HFF-Myc (cell line): Measurements from ENCODE around the gene SNX30.
A peak's percentile ranks its signal among the peaks of the same experiment; 100 is the strongest.

ENCODE experiments used
- DNase-seq: peaks from one replicate; pipeline ENCODE4 v3.0.0-alpha.2; 2011; ENCODE audit warnings: low read depth; ENCODE audit errors: extremely low read depth
- H3K4me3 ChIP-seq: replicated peaks from 2 replicates; pipeline ENCODE4 v1.5.1; 2011; ENCODE audit warnings: low read depth, mild to moderate bottlenecking, control low read depth, low read length
- TF ChIP-seq, protein P1 (sequence below): IDR thresholded peaks from 2 replicates; pipeline ENCODE4 v1.5.1; 2012; ENCODE audit warnings: mild to moderate bottlenecking, low read depth, low read length, control low read depth; ENCODE audit errors: missing control alignments

Gene SNX30

GRCh38 chr9:112815868-112816267 is 65.3 kb downstream of the SNX30 start:
- TF ChIP-seq, protein P1, sequence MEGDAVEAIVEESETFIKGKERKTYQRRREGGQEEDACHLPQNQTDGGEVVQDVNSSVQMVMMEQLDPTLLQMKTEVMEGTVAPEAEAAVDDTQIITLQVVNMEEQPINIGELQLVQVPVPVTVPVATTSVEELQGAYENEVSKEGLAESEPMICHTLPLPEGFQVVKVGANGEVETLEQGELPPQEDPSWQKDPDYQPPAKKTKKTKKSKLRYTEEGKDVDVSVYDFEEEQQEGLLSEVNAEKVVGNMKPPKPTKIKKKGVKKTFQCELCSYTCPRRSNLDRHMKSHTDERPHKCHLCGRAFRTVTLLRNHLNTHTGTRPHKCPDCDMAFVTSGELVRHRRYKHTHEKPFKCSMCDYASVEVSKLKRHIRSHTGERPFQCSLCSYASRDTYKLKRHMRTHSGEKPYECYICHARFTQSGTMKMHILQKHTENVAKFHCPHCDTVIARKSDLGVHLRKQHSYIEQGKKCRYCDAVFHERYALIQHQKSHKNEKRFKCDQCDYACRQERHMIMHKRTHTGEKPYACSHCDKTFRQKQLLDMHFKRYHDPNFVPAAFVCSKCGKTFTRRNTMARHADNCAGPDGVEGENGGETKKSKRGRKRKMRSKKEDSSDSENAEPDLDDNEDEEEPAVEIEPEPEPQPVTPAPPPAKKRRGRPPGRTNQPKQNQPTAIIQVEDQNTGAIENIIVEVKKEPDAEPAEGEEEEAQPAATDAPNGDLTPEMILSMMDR, result no peak
- DNase-seq, result no peak
- H3K4me3 ChIP-seq, result no peak overlapping the region

GRCh38 chr9:112817860-112818203 is 67.3 kb downstream of the SNX30 start:
- TF ChIP-seq, protein P1, result no peak
- H3K4me3 ChIP-seq, result no peak overlapping the region
- no peak for DNase-seq

GRCh38 chr9:112819635-112820496 is 69.3 kb downstream of the SNX30 start:
- TF ChIP-seq, protein P1, result peak; percentile 68
- no peak overlapping the region for H3K4me3 ChIP-seq
- DNase-seq, result peak; percentile 46

DNA sequence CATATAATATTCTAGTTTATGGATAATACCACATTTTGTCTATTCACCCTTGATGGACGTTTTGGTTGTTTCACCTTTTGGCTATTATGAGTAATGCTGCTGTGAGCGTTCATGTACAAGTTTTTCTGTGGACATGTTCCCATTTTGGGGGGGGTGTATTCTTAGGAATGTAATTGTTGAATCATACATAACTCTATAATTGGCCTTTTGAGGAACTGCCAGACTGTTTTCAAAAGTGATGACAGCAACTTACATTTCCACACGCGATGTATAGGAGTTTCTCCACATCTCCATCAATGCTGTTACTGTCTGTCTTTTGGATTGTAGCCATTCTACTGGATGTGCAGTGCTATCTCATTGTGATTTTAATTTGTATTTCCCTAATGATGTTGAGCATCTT is 70.3 kb downstream of the SNX30 start:
- DNase-seq, result no peak
- TF ChIP-seq, protein P1, result no peak
- H3K4me3 ChIP-seq, result no peak overlapping the region

GRCh38 chr9:112822618-112823017 is 72.1 kb downstream of the SNX30 start:
- H3K4me3 ChIP-seq, result no peak overlapping the region
- TF ChIP-seq, protein P1, result no peak
- DNase-seq, result no peak

DNA sequence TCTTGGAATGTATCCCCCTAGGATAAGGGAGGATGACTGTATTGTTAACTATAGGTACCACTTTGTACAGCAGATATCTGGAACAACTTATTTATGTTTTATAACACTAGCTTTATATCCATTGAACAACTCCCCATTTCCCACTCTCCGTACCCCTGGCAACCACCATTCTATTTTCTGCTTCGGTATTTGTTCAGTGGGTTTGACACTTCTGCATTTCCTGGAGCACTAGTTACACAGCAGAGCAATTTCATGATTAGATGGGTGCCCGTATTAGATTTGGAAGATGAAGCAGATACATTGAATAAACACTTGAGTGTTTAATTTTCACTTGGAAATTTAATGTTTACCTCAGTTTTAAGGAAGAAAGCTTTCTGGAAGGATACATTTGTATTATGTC is 72.7 kb downstream of the SNX30 start:
- TF ChIP-seq, protein P1, result no peak
- DNase-seq, result no peak
- no peak overlapping the region for H3K4me3 ChIP-seq
